ENCODE results near the gene ASB11.

DNA sequence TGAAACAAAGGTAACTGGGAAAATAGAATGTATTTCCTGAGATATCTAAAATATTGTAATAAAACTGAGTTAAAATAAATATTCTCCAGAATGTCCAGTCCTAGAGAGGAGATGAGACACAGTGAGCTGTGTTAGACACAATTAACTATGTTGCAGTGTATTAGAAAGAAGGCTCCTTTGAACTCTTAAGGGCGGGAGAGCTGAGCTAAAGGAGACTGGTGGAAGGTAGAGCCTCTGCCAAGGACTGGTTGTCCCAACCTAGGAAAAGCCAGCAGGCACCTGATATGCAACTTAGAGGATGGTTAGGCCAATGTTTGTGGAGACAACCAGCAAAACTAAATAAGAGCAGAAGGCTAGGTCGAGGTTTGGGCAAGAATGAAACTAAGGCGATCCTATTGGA lies 4.3 kb downstream of the ASB11 start:
- TF ChIP-seq FOXM1 (IDR thresholded peaks at IDR 0.05; ENCODE audit: borderline replicate concordance) (no peak), TARDBP (IDR thresholded peaks at IDR 0.05) (no peak)
